ENCODE data around the gene SLC15A4.
"Not testable (repeated sequence)": the region's sequence is repeated elsewhere in the genome, so short reads cannot be mapped to it uniquely, and the experiment has no call there.

SLC15A4 gene

GRCh38 chr12:128823916-128824839 lies at the start of gene SLC15A4:
Gene SLC15A4 (minus strand): TSS chr12:128823958. CDS start chr12:128823943, 15 bp downstream.
- peak; percentile 93 to 94 for DNase-seq

DNA sequence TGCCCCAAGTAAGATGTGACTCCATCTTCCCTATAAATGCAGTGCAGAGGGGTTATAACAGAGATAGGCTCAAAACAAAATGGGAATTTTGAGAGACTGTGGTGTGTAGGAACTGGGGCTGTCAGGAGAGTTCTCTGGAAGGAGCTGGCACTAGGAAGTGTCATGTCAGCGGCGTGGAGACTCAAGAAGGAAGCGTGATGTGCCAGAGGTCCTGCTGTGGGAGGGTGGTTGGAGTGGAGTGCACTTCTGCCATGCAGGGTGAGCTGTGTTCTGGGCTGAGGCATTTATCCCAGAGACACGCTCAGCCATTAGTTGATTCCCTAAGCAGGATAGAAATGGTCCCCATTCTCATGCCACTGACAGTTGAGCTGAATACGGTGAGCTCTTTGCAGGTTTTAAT lies 48.5 kb upstream of the SLC15A4 start:
- DNase-seq: no peak

DNA sequence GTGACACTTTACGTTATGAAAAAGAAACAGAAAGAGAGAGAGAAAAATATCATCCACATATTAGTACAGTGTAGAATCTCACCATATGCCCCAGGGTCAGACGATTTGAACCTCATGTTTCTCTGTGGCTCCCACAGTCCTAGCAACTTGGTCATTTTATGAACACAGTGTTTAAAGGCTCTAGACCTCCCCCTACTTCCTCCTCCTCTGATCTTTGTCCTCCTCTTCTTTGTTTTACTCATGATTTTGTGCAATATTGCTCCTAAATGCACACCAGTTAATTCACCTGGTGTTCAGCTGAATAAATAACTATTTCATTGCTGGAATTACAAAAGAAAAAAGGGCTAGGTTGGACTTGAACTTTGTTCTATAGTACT lies 47.7 kb upstream of the SLC15A4 start:
- no peak for DNase-seq

- no peak for DNase-seq
These were observed 43.7 kb upstream of the SLC15A4 start for GRCh38 chr12:128867466-128867865.

GRCh38 chr12:128864516-128865186 lies 40.9 kb upstream of the SLC15A4 start:
- DNase-seq: no peak

DNA sequence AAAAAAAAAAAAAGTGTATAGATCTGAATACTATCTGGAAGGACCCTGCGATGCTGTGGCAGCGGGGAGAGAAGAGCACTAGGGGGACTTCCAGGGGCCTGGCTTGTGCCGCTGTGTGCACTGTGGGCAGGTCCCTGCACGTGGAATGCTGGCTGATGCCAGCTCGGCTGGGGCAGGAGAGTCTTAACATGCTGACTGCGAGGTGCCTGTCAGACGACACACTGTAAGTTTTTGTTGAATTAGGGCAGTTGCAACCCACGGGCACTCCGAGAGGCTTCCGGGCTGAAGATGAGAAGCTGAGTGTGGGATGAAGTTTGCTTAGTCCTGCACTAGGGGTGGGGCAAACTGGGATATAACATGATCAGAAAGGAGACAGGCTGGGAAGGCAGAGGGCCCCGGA lies 40.2 kb upstream of the SLC15A4 start:
- no peak for DNase-seq

DNA sequence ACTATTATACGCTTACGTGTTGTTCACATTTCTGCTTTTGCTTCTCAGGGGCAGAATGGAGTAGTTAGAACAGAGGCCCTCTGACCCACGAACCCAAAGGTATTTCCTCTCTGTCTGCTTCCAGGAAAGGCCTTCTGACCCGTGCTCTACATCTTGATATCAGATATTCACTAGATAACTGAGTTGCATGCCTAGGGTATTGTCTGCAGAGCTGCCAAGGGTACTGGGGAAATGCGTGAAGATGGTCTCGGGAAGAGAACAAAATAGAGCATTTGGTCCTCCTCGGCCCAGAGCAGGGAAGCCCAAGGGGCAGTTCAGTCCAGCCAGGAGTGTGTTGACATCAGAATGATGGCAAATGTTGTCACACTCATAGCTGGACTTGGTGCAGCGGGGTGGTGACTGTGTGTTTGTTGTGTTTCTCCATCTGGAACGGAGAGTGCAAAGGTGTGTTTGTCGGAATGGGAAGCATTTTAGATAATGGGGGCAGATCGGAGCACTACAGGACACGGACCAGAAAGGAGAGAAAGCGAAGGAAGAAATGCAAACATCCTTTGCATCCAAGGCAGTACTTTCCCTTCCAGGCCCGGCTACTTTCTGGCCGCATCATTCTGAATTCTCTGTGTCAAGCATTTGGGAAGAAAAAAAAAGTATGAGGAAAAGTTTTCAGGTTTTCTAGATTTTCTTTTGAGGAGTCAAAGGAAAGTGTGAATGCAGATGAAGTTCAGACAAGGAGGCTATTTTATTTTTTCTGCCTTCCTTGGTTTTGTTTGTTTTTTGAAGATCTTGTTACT lies 37.7 kb upstream of the SLC15A4 start:
- DNase-seq: no peak

- no peak for DNase-seq
These were observed 35.6 kb upstream of the SLC15A4 start for GRCh38 chr12:128859311-128859710.

DNA sequence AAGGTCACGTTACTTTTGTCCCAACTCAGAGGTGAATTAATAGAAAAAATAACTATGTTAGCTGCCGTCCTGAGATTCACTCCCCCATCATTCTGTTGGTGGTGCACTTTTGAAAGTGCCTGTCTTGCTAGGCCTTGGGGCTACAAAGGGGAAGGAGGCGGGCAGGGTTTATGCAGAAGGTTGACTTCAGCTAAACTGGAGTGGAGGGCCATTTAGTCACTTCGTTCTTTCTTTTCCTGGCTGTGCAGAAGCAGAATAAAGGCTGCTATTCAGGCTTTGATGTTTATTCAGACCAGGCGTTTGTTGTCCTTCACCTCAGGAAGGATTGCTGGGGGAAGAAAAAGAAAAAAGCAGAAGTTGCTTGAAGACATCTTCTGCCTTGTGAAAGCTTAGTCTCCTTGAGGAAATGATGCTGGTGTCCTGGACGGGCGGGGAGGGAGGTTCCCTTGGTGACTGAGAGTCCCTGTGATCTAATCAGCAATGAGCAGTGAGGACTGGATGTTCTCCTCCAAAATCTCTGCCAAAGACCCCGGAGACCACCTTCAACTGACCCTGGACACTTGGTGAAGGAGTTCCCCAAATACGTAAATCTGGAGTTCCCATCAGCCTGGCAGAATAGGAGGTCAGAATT lies 33.5 kb upstream of the SLC15A4 start:
- DNase-seq: peak in 1 of 2 donors; percentile 51

- no peak for DNase-seq
These were observed 33.0 kb upstream of the SLC15A4 start for GRCh38 chr12:128856791-128857078.

DNA sequence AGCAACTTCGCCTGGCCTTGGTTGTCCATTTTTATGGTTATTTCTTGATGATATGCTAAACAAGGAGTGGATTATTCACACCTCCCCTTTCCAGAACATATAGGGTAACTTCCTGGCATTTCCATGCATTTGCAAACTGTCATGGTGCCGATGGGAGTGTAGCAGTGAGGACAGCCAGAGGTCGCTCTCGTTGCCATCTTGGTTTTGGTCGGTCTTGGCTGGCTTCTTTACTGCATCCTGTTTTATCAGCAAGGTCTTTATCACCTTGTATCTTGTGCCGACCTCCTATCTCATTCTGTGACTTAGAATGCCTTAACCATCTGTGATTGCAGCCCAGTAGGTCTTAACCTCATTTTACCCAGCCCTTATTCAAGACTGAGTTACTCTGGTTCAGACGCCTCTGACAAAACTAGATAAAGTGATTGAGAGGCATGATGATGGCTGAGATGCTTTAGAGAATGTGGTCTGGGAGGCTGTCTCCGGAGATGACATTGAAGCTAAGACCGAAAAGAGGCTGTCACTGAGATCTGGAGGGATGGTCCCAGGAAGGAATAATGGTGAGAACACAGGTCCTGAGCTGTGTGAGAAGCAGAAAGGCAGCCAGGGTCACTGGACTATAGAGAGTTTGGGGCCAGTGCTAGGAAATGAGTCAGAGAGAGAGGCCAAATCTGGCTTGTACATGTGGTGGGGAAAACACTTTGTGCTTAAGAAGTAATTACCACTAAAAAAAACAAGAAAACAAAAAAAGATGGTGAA lies 32.5 kb upstream of the SLC15A4 start:
- no peak for DNase-seq

DNA sequence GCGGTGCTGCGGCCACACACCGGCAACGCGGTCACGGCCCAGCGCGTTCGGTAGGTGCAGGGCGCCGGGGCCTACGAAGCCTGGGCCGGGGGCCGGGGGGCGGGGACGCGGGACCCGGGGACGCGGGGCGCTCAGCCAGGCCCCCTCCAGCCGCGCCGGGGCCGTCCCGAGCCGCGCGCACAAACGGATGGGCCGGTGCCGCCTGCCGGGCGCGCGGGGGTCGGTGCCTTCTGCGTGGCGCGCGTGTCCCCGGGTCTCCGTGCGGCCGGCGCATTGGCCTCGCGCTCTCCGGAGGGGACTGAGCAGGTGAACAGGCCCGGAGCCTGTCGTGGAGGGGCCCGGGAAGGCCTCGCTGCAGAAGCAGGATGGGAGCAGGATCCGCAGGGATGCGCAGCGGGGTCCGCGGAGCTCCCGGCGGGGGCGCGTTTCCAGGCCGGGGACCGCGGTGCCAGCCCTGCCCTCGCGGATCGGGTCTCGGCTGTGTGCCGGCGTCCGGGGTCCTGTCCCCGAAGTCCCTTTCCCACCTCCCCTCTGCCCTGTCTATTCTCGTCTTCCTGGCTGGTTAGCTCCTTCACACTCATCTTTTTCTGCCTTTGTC lies 29.9 kb upstream of the SLC15A4 start:
- no peak for DNase-seq

- no peak for DNase-seq
These were observed 29.3 kb upstream of the SLC15A4 start, which contains the start of gene GLT1D1 for GRCh38 chr12:128852885-128853599. Gene GLT1D1 (plus strand): TSS chr12:128853478. CDS start chr12:128853582, 104 bp downstream.

DNA sequence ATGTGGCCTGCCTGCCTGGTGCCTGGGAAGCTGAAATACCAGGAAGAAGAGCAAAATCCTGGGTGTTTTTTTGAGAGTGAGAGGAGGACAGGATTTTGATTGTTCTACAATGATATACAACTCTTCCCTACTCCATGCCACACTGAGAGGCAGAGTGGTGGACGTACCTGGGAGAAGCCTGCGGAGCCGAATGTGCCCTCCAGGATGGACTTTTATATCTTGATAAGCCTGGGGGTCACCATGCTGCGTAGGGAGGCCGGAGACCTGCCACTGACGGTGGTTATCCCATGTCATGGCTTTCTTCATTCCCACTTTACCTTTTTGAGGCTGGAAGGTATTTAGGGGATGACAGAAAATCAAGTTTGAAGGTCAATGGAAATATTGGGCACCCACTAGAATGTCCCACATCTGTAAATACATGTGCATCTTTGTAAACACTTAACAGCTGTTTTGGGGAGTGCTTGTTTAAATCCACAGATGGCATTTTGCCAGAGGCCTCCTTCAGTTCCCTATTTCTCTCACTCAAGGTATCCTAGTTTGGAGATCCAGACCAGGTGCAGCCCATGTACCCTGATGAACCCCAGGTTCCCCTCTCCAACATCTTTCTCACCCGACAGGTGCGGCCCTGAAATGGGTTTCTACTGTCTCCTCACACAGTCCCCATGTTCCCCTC lies 28.4 kb upstream of the SLC15A4 start:
- DNase-seq: no peak

- DNase-seq: not testable (repeated sequence)
These were observed 27.7 kb upstream of the SLC15A4 start for GRCh38 chr12:128851429-128851828.

DNA sequence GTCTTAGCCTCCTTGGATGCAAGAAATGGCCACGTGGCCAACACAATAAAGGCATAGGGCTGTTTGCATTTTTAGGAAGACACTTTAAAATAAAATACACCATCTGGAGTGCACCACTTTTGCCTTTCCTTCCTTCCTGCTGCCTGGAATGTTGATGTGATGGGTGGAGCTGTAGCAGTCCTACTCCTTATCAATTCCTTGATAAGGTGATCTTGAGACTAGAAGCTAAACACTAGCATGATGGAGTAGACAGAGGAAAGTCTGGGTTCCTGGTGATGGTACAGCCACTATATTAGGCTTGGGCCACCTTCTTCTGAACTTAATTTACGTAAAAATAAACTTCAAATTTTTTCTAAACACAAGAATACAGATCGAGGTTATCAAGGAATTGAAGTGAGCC lies 26.6 kb upstream of the SLC15A4 start:
- DNase-seq: no peak

DNA sequence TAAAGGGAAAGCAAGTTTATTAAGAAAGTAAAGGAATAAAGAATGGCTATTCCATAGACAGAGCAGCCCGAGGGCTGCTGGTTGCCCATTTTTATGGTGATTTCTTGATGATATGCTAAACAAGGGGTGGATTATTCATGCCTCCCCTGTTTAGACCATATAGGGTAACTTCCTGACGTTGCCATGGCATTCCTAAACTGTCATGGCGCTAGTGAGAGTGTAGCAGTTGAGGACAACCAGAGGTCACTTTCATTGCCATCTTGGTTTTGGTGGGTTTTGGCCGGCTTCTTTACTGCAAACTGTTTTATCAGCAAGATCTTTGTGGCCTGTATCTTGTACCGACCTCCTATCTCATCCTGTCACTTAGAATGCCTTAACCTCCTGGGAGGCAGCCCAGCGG lies 26.0 kb upstream of the SLC15A4 start:
- DNase-seq: not testable (repeated sequence)

DNA sequence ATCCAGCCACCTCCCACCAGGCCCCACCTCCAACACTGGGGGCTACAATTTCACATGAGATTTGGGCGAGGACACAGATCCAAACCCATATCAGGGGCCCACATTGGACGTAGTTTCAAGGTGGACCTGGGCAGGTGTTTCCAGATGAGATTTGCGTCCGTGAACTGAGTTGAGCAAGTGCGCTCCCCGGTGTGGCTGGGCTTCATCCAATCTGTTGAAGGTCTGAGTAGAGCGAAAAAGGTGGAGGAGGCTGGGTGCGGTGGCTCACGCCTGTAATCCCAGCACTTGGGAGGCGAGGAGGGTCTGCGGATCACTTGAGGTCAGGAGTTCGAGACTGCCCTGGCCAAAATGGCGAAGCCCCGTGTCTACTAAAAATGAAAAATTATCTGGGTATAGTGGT lies 24.6 kb upstream of the SLC15A4 start:
- DNase-seq: no peak

GRCh38 chr12:128846671-128847070 lies 22.9 kb upstream of the SLC15A4 start:
- not testable (repeated sequence) for DNase-seq

- DNase-seq: peak in 1 of 2 donors; percentile 74
These were observed 20.4 kb upstream of the SLC15A4 start for GRCh38 chr12:128844031-128844635.

Measured in CD4-positive, alpha-beta T cell treated with Interleukin-1 beta for 1 hour (primary cell).